DMS153 (cell line): Measurements from ENCODE around the gene ALPL.
A peak's percentile ranks its signal among the peaks of the same experiment; 100 is the strongest.
"Not testable (repeated sequence)": the region's sequence is repeated elsewhere in the genome, so short reads cannot be mapped to it uniquely, and the experiment has no call there.

Experiments used
- DNase-seq: peaks from one replicate; lab custom pipeline; 2025; lab: John Stamatoyannopoulos, UW

The ALPL gene

GRCh38 chr1:21559788-21560567, 50.8 kb downstream of the ALPL start:
- DNase-seq, result no peak

GRCh38 chr1:21560916-21561638, 51.9 kb downstream of the ALPL start:
- no peak for DNase-seq

DNA sequence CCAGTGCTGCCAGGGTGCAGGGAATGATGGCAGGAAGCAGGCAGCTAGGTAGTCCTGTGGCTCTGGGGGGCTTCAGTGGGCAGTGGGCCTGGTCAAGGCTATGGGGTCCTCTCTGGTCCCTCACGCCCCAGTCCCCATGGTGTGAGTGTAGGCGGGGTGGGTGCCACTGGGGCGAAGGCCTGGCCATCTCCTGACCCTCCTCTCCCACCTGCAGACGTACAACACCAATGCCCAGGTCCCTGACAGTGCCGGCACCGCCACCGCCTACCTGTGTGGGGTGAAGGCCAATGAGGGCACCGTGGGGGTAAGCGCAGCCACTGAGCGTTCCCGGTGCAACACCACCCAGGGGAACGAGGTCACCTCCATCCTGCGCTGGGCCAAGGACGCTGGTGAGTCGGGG, 53.7 kb downstream of the ALPL start:
- DNase-seq, result no peak

- no peak for DNase-seq
Measured at GRCh38 chr1:21563971-21564370, 54.7 kb downstream of the ALPL start.

- no peak for DNase-seq
Measured at GRCh38 chr1:21564521-21565095, 55.4 kb downstream of the ALPL start.

DNA sequence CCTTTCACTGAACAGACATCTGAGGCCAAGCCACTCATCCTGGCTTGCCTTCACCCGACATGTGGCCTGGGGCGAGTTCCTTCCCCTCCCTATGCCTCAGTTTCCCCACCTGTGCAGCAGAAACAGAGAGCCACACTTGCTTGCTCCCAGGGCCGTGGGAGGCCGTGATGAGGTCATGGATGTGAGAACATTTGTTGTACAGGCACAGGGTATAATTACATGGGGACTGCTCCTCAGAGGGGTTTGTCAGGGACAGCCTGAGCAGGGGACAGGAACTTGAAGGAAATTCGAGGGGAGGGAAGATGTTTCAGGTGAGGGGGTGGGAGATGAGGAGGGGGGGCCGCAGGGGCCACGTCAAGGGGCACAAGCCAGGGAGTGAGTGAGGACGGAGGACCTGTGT, 56.1 kb downstream of the ALPL start:
- DNase-seq, result no peak

- DNase-seq, result not testable (repeated sequence)
Measured at GRCh38 chr1:21566361-21566760, 57.1 kb downstream of the ALPL start.

GRCh38 chr1:21567241-21568005, 58.2 kb downstream of the ALPL start:
- DNase-seq, result no peak

DNA sequence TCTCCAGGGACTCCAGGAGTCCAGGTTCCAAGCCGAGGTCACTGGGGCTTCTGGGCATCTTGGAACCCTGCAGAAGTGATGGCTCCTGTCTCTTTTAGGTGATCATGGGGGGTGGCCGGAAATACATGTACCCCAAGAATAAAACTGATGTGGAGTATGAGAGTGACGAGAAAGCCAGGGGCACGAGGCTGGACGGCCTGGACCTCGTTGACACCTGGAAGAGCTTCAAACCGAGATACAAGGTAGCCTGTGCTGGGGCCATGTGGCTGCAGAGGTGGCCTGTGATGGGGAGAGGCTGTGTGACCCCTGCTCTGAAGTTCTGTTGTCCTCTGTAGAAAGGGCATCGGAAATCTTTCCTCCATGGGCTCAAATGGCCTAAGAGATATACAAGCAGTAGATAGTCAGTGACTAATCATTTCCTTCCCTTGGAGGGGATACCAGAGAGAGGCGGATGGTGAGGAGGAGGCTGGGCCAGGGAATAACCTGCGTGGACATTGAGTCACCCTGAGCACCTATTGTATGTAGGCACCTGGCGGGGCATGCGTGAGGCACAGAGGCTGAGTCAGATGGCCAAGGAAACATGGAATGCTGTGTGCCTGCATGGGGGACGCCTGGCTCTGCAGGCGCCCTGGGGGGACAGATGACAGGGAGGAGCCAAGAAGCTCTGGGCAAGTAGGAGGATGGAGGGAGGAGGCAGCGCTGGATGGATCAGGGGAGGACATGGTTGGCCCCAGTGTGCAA, 59.0 kb downstream of the ALPL start:
- no peak for DNase-seq

DNA sequence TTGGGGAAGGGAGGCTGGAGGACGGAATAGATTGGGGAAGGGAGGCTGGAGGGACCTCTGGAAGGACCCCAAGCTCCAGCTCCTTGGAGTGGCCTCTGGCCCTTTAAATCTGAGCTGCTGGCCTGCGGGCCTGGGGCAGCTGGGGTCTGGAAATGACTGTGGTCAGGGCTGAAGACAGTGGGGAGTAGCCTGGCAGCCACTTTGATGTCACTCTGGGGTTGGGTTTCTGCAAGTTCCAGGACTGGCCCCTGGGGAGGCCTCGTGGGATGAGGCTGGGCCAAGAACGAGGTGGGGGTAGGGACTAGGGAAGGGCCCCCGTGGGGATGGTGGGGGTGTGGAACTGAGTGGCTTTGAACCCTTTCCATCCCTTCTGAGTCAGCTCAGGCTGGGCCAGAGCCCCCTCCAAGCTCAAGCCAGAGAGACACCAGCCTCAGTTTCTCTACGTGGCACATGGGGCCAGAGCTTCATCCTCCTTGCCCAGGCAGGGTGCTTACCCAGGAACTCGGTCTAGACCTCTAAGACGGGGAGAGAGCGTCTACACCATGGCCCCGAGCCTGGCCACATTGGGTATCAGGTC, 59.7 kb downstream of the ALPL start:
- DNase-seq, result no peak

- no peak for DNase-seq
Measured at GRCh38 chr1:21569820-21570527, 60.8 kb downstream of the ALPL start.

DNA sequence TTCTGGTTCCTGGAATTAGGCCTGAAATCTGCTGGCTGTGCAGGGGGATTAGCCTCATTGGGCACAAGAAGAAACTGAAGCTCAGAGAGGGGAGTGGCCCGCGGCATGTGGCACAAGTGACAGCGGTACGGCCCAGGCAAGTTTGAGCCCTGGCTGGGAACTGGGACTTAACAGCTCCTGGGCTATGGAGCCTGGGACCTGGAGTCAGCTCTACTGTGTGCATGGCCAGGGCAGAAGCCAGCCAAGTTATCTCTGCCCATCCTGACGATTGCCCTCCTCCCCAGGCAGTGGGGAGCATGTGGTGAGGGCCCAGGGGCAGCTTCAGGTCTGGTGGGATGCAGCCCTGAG, 61.3 kb downstream of the ALPL start:
- DNase-seq, result no peak

DNA sequence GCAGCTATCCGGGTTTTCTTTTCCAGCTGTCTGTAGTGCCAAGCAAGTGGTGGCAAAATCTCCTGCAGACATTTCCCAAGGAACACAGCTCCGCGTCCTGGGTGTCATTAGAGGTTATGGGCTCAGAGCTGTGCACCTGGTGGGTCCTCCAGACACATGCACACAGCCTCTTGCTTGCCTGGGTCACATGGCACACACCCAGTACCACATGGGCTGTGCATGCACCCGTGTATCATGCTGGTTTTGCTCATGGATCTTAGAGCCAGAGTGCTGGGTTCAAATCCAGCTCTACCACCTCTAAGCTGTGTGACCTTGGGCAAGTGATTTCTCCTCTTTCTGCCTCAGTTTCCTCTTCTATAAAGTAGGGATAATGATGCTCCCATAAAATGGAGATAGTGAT, 61.7 kb downstream of the ALPL start:
- DNase-seq, result no peak

GRCh38 chr1:21572221-21572620, 63.0 kb downstream of the ALPL start:
- DNase-seq, result no peak

DNA sequence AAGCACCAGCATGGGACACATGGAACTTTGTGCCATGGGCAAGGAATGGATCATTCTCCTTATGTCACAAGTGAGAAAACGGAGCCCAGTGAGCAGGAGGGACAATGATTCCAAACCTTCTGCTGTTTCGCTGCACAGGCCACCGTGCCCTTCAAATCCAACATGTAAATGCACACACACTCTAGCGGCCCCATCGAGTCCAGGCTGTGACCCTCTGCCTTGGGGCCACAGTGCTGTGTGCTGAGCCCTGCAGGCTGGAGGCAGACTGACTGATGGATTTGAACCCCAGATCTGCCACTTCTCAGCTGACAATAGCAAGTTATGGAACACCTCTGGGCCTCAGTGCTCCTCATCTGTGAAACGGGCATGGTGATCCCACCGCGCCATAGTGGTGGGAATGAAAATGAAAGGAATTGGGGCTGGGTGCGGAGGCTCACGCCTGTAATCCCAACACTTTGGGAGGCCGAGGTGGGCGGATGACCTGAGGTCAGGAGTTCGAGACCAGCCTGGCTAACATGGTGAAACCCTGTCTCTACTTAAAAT, 63.6 kb downstream of the ALPL start:
- no peak for DNase-seq

- DNase-seq, result no peak
Measured at GRCh38 chr1:21573475-21573874, 64.3 kb downstream of the ALPL start.

GRCh38 chr1:21573971-21574465, 64.8 kb downstream of the ALPL start:
- peak; percentile 95 for DNase-seq

- peak; percentile 77 for DNase-seq
Measured at GRCh38 chr1:21574466-21575151, 65.4 kb downstream of the ALPL start.

DNA sequence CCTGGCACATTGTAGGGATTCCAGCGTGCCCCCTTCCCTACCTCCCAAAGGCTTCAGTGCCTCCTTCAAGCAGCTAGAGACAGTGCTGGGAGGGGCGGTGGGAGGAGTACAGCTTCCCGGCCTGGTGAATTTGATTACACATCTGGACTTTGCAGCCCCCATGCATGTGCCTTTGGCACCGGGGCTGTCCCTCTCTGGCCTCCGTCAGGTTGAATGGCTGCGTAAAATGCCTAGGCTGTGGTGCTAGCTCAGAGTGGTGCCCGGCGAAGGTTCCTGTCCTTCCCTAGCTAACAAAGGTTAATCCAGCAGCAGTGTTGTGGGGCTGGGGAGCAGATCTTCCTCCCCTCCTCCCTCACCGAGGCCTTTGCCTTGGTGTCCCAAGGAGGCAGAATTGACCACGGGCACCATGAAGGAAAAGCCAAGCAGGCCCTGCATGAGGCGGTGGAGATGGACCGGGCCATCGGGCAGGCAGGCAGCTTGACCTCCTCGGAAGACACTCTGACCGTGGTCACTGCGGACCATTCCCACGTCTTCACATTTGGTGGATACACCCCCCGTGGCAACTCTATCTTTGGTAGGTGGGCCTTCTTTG, 66.2 kb downstream of the ALPL start:
- DNase-seq, result no peak
